A549 (cell line): ENCODE results near the gene P2RY4.
"Not testable (repeated sequence)": the region's sequence is repeated elsewhere in the genome, so short reads cannot be mapped to it uniquely, and the experiment has no call there.

Experiments used
- CBX2 ChIP-seq: fragments of 200-600 bp; sonication (generic); IDR thresholded peaks from 2 replicates; pipeline ENCODE4 v1.6.1; 2016; ENCODE audit warnings: low read depth, mild to moderate bottlenecking, borderline replicate concordance
- CEBPB ChIP-seq, 2 experiments: fragments of >200 bp in 1 of 2; sonication (Bioruptor Twin) in 1 of 2; formaldehyde crosslinking in 1 of 2; IDR thresholded peaks; 2 replicates each; pipeline ENCODE4 v1.6.1; 2012 to 2016
- CHD2 ChIP-seq: fragments of 150-350 bp; IDR thresholded peaks from 2 replicates; pipeline ENCODE4 v1.6.1; 2014; ENCODE audit warnings: low read length; ENCODE audit not compliant: partially characterized antibody
- CHD4 ChIP-seq: fragments of 200-600 bp; sonication (generic); IDR thresholded peaks from 2 replicates; pipeline ENCODE4 v1.6.1; 2016; ENCODE audit warnings: antibody characterized with exemption, mild to moderate bottlenecking, borderline replicate concordance
- JUN ChIP-seq, 2 experiments: fragments of >200 bp; sonication (Bioruptor Twin); formaldehyde crosslinking; IDR thresholded peaks; 2 replicates in 1 of 2; 3 replicates in 1 of 2; pipeline ENCODE4 v1.6.1; 2016 to 2017
- KDM1A ChIP-seq: fragments of 200-600 bp; sonication (generic); IDR thresholded peaks from 2 replicates; pipeline ENCODE4 v1.6.1; 2016; ENCODE audit warnings: low read depth, mild to moderate bottlenecking
- MAFK ChIP-seq: fragments of 450-650 bp; IDR thresholded peaks from 2 replicates; pipeline ENCODE4 v1.6.1; 2014; ENCODE audit not compliant: partially characterized antibody
- NFE2L2 ChIP-seq: fragments of 150-350 bp; conservative IDR thresholded peaks from 2 replicates; pipeline ENCODE4 v1.6.1; 2014; ENCODE audit warnings: low read length
- POLR2A ChIP-seq: IDR thresholded peaks from 2 replicates; pipeline ENCODE4 v1.6.1; 2012; ENCODE audit warnings: mild to moderate bottlenecking, low read length
- RAD21 ChIP-seq, 2 experiments: fragments of >200 bp in 1 of 2; sonication (Bioruptor Twin) in 1 of 2; formaldehyde crosslinking in 1 of 2; IDR thresholded peaks in 1 of 2; conservative IDR thresholded peaks in 1 of 2; 2 replicates in 1 of 2; 3 replicates in 1 of 2; pipeline ENCODE4 v1.6.1; 2012 to 2018; ENCODE audit warnings: inconsistent platforms in 1 of 2
- TF ChIP-seq, protein P1 (sequence below): fragments of >200 bp; sonication (Bioruptor Twin); formaldehyde crosslinking; IDR thresholded peaks from 3 replicates; pipeline ENCODE4 v1.5.1; 2016
- TF ChIP-seq, protein P2 (sequence below): fragments of 250-450 bp; sonication (Bioruptor Pico); IDR thresholded peaks from 2 replicates; pipeline ENCODE4 v1.5.0; 2020; ENCODE audit warnings: low read depth, mild to moderate bottlenecking, moderate library complexity
- TF ChIP-seq, protein P3 (sequence below): fragments of 200-600 bp; sonication (generic); IDR thresholded peaks from 2 replicates; pipeline ENCODE4 v1.6.1; 2016; ENCODE audit warnings: antibody characterized with exemption, mild to moderate bottlenecking, moderate library complexity
- TF ChIP-seq, protein P4 (sequence below): fragments of 250-450 bp; sonication (Bioruptor Pico); IDR thresholded peaks from 2 replicates; pipeline ENCODE4 v1.5.0; 2021; ENCODE audit warnings: mild to moderate bottlenecking, moderate library complexity, borderline replicate concordance

DNA sequence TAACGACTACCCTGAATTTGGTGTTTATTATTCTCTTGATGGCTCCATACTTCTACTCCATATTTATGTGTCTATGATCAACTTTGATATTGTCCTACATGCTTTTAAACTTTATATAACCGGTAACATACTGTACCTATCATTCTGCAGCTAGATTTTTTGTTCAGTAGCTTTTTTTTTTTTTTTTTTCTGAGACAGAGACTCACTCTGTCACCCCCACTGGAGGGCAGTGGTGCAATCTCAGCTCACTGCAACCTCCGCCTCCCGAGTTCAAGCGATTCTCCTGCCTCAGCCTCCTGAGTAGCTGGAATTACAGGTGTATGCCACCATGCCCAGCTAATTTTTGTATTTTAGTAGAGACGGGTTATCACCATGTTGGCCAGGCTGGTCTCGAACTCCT, 14.0 kb upstream of the P2RY4 start:
- TF ChIP-seq, protein P1, sequence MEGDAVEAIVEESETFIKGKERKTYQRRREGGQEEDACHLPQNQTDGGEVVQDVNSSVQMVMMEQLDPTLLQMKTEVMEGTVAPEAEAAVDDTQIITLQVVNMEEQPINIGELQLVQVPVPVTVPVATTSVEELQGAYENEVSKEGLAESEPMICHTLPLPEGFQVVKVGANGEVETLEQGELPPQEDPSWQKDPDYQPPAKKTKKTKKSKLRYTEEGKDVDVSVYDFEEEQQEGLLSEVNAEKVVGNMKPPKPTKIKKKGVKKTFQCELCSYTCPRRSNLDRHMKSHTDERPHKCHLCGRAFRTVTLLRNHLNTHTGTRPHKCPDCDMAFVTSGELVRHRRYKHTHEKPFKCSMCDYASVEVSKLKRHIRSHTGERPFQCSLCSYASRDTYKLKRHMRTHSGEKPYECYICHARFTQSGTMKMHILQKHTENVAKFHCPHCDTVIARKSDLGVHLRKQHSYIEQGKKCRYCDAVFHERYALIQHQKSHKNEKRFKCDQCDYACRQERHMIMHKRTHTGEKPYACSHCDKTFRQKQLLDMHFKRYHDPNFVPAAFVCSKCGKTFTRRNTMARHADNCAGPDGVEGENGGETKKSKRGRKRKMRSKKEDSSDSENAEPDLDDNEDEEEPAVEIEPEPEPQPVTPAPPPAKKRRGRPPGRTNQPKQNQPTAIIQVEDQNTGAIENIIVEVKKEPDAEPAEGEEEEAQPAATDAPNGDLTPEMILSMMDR, result not testable (repeated sequence)
- not testable (repeated sequence) for TF ChIP-seq NFE2L2; KDM1A; CHD4; CBX2; POLR2A; CEBPB (IDR thresholded peaks at IDR 0.05); CHD2; JUN (IDR thresholded peaks at IDR 0.05); MAFK; RAD21 (conservative IDR thresholded peaks at IDR 0.05 in 1 of 2, IDR thresholded peaks at IDR 0.05 in 1 of 2)
- TF ChIP-seq, protein P2, sequence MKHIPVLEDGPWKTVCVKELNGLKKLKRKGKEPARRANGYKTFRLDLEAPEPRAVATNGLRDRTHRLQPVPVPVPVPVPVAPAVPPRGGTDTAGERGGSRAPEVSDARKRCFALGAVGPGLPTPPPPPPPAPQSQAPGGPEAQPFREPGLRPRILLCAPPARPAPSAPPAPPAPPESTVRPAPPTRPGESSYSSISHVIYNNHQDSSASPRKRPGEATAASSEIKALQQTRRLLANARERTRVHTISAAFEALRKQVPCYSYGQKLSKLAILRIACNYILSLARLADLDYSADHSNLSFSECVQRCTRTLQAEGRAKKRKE, result not testable (repeated sequence)
- TF ChIP-seq, protein P3, sequence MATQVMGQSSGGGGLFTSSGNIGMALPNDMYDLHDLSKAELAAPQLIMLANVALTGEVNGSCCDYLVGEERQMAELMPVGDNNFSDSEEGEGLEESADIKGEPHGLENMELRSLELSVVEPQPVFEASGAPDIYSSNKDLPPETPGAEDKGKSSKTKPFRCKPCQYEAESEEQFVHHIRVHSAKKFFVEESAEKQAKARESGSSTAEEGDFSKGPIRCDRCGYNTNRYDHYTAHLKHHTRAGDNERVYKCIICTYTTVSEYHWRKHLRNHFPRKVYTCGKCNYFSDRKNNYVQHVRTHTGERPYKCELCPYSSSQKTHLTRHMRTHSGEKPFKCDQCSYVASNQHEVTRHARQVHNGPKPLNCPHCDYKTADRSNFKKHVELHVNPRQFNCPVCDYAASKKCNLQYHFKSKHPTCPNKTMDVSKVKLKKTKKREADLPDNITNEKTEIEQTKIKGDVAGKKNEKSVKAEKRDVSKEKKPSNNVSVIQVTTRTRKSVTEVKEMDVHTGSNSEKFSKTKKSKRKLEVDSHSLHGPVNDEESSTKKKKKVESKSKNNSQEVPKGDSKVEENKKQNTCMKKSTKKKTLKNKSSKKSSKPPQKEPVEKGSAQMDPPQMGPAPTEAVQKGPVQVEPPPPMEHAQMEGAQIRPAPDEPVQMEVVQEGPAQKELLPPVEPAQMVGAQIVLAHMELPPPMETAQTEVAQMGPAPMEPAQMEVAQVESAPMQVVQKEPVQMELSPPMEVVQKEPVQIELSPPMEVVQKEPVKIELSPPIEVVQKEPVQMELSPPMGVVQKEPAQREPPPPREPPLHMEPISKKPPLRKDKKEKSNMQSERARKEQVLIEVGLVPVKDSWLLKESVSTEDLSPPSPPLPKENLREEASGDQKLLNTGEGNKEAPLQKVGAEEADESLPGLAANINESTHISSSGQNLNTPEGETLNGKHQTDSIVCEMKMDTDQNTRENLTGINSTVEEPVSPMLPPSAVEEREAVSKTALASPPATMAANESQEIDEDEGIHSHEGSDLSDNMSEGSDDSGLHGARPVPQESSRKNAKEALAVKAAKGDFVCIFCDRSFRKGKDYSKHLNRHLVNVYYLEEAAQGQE, result not testable (repeated sequence)
- TF ChIP-seq, protein P4, sequence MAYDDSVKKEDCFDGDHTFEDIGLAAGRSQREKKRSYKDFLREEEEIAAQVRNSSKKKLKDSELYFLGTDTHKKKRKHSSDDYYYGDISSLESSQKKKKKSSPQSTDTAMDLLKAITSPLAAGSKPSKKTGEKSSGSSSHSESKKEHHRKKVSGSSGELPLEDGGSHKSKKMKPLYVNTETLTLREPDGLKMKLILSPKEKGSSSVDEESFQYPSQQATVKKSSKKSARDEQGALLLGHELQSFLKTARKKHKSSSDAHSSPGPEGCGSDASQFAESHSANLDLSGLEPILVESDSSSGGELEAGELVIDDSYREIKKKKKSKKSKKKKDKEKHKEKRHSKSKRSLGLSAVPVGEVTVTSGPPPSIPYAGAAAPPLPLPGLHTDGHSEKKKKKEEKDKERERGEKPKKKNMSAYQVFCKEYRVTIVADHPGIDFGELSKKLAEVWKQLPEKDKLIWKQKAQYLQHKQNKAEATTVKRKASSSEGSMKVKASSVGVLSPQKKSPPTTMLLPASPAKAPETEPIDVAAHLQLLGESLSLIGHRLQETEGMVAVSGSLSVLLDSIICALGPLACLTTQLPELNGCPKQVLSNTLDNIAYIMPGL (CRISPR knock-in tag), result not testable (repeated sequence)
